Upper lobe of right lung (tissue), 1 donor: ENCODE results near the gene ZFAND3. TPM values are rescaled to one million over a fixed set of nuclear protein-coding genes. Genes with fewer than 3 reads are reported as not detected.
"Not testable (repeated sequence)": the region's sequence is repeated elsewhere in the genome, so short reads cannot be mapped to it uniquely, and the experiment has no call there.

Source experiments
- ATAC-seq: fragments of 200-7000 bp; cut with Tn5 transposase; one replicate; pipeline ENCODE4 v1.9.1; 2020; ENCODE audit warnings: mild to moderate bottlenecking, moderate library complexity
- DNase-seq: peaks from one replicate; pipeline ENCODE4 v3.0.0-alpha.2; 2020
- H3K27ac ChIP-seq: fragments of 200-600 bp; one replicate; pipeline ENCODE4 v1.8.0; 2022
- H3K27me3 ChIP-seq: fragments of 200-600 bp; one replicate; pipeline ENCODE4 v1.8.0; 2022; ENCODE audit warnings: mild to moderate bottlenecking
- H3K36me3 ChIP-seq: fragments of 200-600 bp; one replicate; pipeline ENCODE4 v1.8.0; 2022
- H3K4me1 ChIP-seq: fragments of 200-600 bp; one replicate; pipeline ENCODE4 v1.8.0; 2022
- H3K4me3 ChIP-seq: fragments of 200-600 bp; one replicate; pipeline ENCODE4 v1.8.0; 2022; ENCODE audit warnings: mild to moderate bottlenecking
- H3K9me3 ChIP-seq: fragments of 200-600 bp; one replicate; pipeline ENCODE4 v1.8.0; 2022
- intact Hi-C: fragments of 100-400 bp; cut with DNase I; formaldehyde crosslinking; loops from one replicate; pipeline ENCODE4 v1.11.0; 2022
- total RNA-seq: library from RNA; stranded (reverse); fragmentation: NEBNext Ultra II Directional; extraction: Animal tissue kit (Norgen Biotek cat#: 25700); gene quantifications from one replicate; pipeline ENCODE4 v1.2.1, GENCODE V29; 2021
- TF ChIP-seq, protein P1 (sequence below): fragments of 200-600 bp; IDR thresholded peaks from one replicate; pipeline ENCODE4 v1.8.0; 2022; ENCODE audit warnings: antibody characterized with exemption
- donor health status: DM: no; HTN: yes; CAD: no; lungs with severe emphysema.

Gene ZFAND3
- total RNA-seq, 1 donor from 2014 or later: 69.1 TPM

DNA sequence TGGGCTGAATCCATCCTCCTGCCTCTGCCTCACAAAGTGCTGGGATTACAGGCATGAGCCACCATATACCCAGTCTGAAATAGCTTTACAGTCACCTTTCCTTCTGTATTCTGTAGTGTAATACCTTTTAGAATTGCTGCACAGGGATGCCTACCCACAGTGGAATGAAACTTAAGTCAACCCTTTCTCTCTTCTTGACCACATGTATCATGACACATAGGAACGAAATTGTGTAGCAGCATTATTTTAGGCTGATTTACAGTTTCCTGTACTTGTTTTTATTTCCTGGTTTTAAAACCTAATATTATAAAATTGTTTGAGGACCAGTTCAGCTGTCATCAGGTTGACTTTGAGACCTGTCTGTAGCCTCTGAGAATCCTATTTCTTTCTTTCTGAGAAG is 297.8 kb downstream of the ZFAND3 start:
- Histone ChIP-seq H3K27me3 (no peaks in the 10 kb centered on the region), H3K36me3 (peaks cover 21% of the 10 kb centered on the region), H3K9me3 (no peaks in the 10 kb centered on the region), H3K27ac (no peak overlapping the region), H3K4me3 (no peak overlapping the region), H3K4me1 (peaks cover 4% of the 10 kb centered on the region)
- no peak for DNase-seq
- no peak for ATAC-seq
- intact Hi-C loops: no loop called here
- TF ChIP-seq, protein P1, sequence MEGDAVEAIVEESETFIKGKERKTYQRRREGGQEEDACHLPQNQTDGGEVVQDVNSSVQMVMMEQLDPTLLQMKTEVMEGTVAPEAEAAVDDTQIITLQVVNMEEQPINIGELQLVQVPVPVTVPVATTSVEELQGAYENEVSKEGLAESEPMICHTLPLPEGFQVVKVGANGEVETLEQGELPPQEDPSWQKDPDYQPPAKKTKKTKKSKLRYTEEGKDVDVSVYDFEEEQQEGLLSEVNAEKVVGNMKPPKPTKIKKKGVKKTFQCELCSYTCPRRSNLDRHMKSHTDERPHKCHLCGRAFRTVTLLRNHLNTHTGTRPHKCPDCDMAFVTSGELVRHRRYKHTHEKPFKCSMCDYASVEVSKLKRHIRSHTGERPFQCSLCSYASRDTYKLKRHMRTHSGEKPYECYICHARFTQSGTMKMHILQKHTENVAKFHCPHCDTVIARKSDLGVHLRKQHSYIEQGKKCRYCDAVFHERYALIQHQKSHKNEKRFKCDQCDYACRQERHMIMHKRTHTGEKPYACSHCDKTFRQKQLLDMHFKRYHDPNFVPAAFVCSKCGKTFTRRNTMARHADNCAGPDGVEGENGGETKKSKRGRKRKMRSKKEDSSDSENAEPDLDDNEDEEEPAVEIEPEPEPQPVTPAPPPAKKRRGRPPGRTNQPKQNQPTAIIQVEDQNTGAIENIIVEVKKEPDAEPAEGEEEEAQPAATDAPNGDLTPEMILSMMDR: no peak

DNA sequence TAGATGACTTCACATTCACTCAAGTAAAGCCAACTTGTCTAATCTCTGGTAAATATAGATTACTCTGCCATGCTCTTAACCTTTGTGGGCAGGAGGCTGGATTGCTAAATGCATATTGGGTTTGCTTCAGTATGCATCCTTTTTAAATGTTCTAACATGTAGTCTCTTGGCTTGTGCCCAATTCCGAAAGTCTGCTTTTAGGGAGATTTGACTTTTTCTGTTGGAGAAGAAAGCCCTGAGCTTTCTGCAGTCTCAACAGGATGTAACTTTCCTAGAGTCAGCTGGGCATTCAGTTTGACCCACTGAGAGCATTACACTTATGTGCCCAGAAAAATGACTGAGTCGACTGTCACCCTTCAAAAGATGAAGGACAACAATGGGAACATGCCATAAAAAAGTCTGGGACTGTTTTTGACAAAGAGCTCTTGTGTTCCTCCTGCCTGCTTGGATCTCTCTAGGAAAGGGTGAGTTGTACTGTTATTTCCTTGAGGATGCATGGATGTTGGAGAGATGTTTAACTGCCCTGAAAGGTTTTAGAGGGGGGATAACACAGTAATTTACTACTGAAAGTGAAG is 299.4 kb downstream of the ZFAND3 start:
- TF ChIP-seq, protein P1: no peak
- DNase-seq: no peak
- H3K9me3 ChIP-seq: no peaks in the 10 kb centered on the region
- intact Hi-C loops: no loop called here
- peaks cover 4% of the 10 kb centered on the region for H3K4me1 ChIP-seq
- no peak overlapping the region for H3K4me3 ChIP-seq
- ATAC-seq: no peak
- no peak overlapping the region for H3K27ac ChIP-seq
- H3K36me3 ChIP-seq: peaks cover 34% of the 10 kb centered on the region
- H3K27me3 ChIP-seq: no peaks in the 10 kb centered on the region

DNA sequence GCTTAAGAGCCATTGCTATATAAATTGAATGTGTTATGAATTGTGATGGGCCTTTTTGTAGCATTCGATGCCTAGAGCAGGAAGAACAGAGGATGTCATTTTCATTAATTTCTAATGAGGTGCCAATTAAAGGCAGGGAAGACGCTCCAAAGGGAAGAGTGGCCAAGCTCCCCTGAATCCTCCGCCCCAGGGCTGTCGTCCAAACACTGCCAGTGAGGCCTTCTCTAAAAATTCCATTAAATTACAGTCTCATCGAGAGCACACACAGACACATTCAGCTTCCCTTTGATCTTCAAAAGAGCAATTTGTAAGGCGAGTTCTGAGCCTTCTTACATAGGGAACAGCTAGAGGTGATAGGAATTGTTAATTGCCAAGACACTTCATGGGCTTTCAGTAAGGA is 300.0 kb downstream of the ZFAND3 start:
- H3K27me3 ChIP-seq: no peaks in the 10 kb centered on the region
- H3K4me1 ChIP-seq: peaks cover 4% of the 10 kb centered on the region
- peaks cover 34% of the 10 kb centered on the region for H3K36me3 ChIP-seq
- intact Hi-C loops: no loop called here
- H3K27ac ChIP-seq: no peak overlapping the region
- no peak for ATAC-seq
- H3K9me3 ChIP-seq: no peaks in the 10 kb centered on the region
- H3K4me3 ChIP-seq: no peak overlapping the region
- TF ChIP-seq, protein P1: no peak
- no peak for DNase-seq

DNA sequence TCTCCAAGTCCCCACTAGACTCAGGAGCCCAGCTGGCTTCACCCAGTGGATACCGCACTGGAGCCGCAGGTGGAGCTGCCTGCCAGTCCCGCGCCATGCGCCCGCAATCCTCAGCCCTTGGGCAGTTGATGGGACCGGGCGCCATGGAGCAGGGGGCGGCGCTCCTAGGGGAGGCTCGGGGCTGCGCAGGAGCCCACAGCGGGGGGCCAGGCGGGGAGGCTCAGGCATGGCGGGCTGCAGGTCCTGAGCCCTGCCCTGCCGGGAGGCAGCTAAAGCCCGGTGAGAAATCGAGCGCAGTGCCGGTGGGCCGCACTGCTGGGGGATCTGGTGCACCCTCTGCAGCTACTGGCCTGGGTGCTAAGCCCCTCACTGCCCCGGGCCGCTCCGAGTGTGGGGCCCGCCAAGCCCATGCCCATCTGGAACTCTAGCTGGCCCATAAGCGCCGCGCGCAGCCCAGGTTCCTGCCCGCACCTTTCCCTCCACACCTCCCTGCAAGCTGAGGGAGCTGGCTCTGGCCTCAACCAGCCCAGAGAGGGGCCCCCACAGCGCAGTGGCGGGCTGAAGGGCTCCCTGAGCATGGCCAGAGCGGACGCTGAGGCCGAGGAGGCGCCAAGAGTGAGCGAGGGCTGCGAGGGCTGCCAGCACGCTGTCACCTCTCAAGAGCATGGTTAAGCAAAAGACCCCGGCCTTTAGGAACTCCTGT is 304.8 kb downstream of the ZFAND3 start:
- peaks cover 14% of the 10 kb centered on the region for H3K36me3 ChIP-seq
- H3K9me3 ChIP-seq, H3K4me1 ChIP-seq, H3K4me3 ChIP-seq, intact Hi-C loops, ATAC-seq, H3K27ac ChIP-seq, H3K27me3 ChIP-seq: not testable (repeated sequence)
- peak; percentile 63 for DNase-seq

DNA sequence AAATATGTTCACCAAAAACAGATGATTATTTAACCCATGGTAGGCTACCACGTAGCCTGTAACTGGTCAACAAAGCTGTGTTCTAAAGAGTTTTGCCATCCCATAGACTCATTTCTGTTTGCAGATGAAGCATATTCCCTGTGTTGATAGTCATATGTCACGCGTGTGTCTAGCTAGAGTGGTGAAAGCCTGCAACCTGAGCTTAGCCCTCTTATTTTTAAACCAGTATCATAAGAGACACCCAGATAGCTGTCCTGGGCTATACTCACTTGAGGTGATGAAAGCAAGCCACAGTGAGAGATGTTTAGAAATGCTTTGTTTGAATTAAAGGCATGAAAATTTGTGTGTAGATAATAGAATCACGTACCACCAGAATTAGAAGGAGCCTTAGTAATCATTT is 307.8 kb downstream of the ZFAND3 start:
- no peak for DNase-seq
- TF ChIP-seq, protein P1: no peak
- Histone ChIP-seq H3K36me3 (peaks cover 14% of the 10 kb centered on the region), H3K9me3 (no peaks in the 10 kb centered on the region), H3K4me3 (no peak overlapping the region), H3K27me3 (no peaks in the 10 kb centered on the region), H3K4me1 (no peaks in the 10 kb centered on the region), H3K27ac (no peak overlapping the region)
- no peak for ATAC-seq
- intact Hi-C loops: no loop called here

DNA sequence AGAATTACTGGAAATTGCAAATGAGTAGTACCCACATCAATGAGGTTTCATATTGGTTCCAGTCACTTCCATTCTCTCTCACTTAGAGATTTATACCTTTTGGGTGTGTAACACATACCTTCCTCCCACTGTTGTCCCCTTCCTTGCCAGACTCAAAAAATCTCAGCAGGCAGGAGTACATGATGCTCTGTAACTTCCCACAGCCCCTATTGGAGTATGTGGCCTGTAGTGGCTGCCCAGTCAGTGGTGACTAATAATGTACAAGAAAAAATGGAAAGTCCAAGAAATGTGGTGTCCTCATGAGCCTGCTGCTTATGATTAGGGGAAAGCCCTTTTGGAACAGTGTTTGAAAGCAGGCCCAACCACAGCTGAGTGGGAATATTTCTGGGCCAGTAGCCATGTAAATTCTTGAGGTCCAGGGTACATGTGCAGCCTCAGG is 312.0 kb downstream of the ZFAND3 start:
- Histone ChIP-seq H3K27me3 (no peaks in the 10 kb centered on the region), H3K9me3 (no peaks in the 10 kb centered on the region), H3K27ac (no peak overlapping the region), H3K36me3 (no peaks in the 10 kb centered on the region), H3K4me1 (peaks cover 4% of the 10 kb centered on the region), H3K4me3 (no peak overlapping the region)
- ATAC-seq (no peak), DNase-seq (no peak)
- intact Hi-C loops: no loop called here
- TF ChIP-seq, protein P1: no peak
